Endothelial cell of umbilical vein (primary cell): ENCODE measurements around the gene WDTC1. TPM values are rescaled to one million over a fixed set of nuclear protein-coding genes. Genes with fewer than 3 reads are reported as not detected.

Experiments
- BruUV-seq: library from RNA; stranded (reverse); fragments of 400-500 nt; replicated peaks from 2 replicates; lab custom pipeline; 2021; lab: Mats Ljungman, UMichigan
- CTCF ChIA-PET: fragments of 300-600, 350-600 bp; sonication (Branson Sonifier 250); formaldehyde crosslinking; loops from one replicate; lab custom pipeline; 2021; ENCODE audit warnings: antibody characterized with exemption, inconsistent platforms; lab: Charles Lee
- POLR2A ChIA-PET: fragments of 300-600, 350-600 bp; sonication (Branson Sonifier 250); formaldehyde crosslinking; loops from one replicate; lab custom pipeline; 2021; ENCODE audit warnings: antibody characterized with exemption, inconsistent platforms; lab: Charles Lee
- DNase-seq: peaks from one replicate; pipeline ENCODE4 v3.0.0-alpha.2; 2011; ENCODE audit warnings: low read depth, low spot score
- FAIRE-seq: peaks from 2 replicates; lab custom pipeline; 2011; peaks lifted over from hg19 to GRCh38; lab: Jason Lieb, UNC
- H2AFZ ChIP-seq: 2 replicates; pipeline ENCODE4 v1.6.0; 2012; ENCODE audit warnings: low read depth, low read length, control low read depth, inconsistent platforms
- H3K27ac ChIP-seq: 2 replicates; pipeline ENCODE4 v1.5.1; 2011; ENCODE audit warnings: low read depth, mild to moderate bottlenecking, control low read depth, low read length, moderate library complexity; ENCODE audit not compliant: insufficient read depth
- H3K27me3 ChIP-seq, 2 experiments: 2 replicates each; pipeline versions ENCODE4 v1.6.0 to v1.6.1; 2011; ENCODE audit warnings: low read length in 2 of 2, mixed read lengths in 1 of 2; ENCODE audit not compliant: control insufficient read depth in 2 of 2, insufficient read depth in 2 of 2
- H3K36me3 ChIP-seq, 2 experiments: 2 replicates in 1 of 2; 3 replicates in 1 of 2; pipeline ENCODE4 v1.5.1; 2011; ENCODE audit warnings: low read length in 2 of 2, mild to moderate bottlenecking in 1 of 2, moderate library complexity in 1 of 2; ENCODE audit not compliant: control insufficient read depth in 2 of 2, insufficient read depth in 2 of 2; ENCODE audit errors: extremely low read depth in 1 of 2
- H3K4me1 ChIP-seq: 3 replicates; pipeline ENCODE4 v1.5.1; 2011; ENCODE audit warnings: mild to moderate bottlenecking, low read length; ENCODE audit not compliant: control insufficient read depth, insufficient read depth; ENCODE audit errors: extremely low read depth
- H3K4me2 ChIP-seq: 2 replicates; pipeline ENCODE4 v1.6.1; 2011; ENCODE audit warnings: low read length, control low read depth, mixed read lengths; ENCODE audit not compliant: insufficient read depth
- H3K4me3 ChIP-seq, 3 experiments: fragments of 200-600 bp in 1 of 3; sonication (generic), shearing (Covaris generic) in 1 of 3; replicated peaks in 1 of 3; 2 replicates each; pipeline ENCODE4 v1.5.1; 2011 to 2016; ENCODE audit warnings: control low read depth in 3 of 3, low read length in 3 of 3, mild to moderate bottlenecking in 2 of 3, inconsistent platforms in 1 of 3, low read depth in 1 of 3, moderate library complexity in 1 of 3; ENCODE audit not compliant: insufficient read depth in 1 of 3
- H3K79me2 ChIP-seq: 2 replicates; pipeline ENCODE4 v1.6.0; 2012; ENCODE audit warnings: low read length, inconsistent platforms; ENCODE audit not compliant: control insufficient read depth, insufficient read depth
- H3K9ac ChIP-seq: replicated peaks from 2 replicates; pipeline ENCODE3; 2011; ENCODE audit warnings: low read length, control low read depth; ENCODE audit not compliant: insufficient read depth; ENCODE audit errors: extremely low read depth
- H3K9me1 ChIP-seq: replicated peaks from 3 replicates; pipeline ENCODE4 v1.6.0; 2011; ENCODE audit warnings: mild to moderate bottlenecking, low read length; ENCODE audit not compliant: control insufficient read depth, insufficient read depth; ENCODE audit errors: extremely low read depth
- H3K9me3 ChIP-seq: replicated peaks from 2 replicates; pipeline ENCODE4 v1.5.1; 2012; ENCODE audit warnings: low read length, inconsistent platforms; ENCODE audit not compliant: control insufficient read depth, insufficient read depth
- H4K20me1 ChIP-seq: replicated peaks from 2 replicates; pipeline ENCODE3; 2011; ENCODE audit warnings: mild to moderate bottlenecking, low read length; ENCODE audit not compliant: control insufficient read depth, insufficient read depth; ENCODE audit errors: extremely low read depth
- CTCF ChIP-seq, 2 donors: IDR thresholded peaks; 1 replicate in 1 of 2; 2 replicates in 1 of 2; pipeline ENCODE4 v1.5.1; 2011; ENCODE audit warnings: low read length in 2 of 2, mild to moderate bottlenecking in 2 of 2, moderate library complexity in 2 of 2, control low read depth in 1 of 2, inconsistent platforms in 1 of 2, low read depth in 1 of 2; ENCODE audit not compliant: insufficient read depth in 1 of 2; ENCODE audit errors: extremely low read depth in 1 of 2
- EZH2 ChIP-seq: IDR thresholded peaks from 2 replicates; pipeline ENCODE4 v1.6.1; 2012; ENCODE audit warnings: borderline replicate concordance, low read depth, mild to moderate bottlenecking, moderate library complexity, low read length, inconsistent platforms; ENCODE audit not compliant: severe bottlenecking
- GATA2 ChIP-seq: IDR thresholded peaks from 2 replicates; pipeline ENCODE4 v1.7.0; 2011; ENCODE audit warnings: low read depth, mild to moderate bottlenecking, moderate library complexity, mixed read lengths, low read length; ENCODE audit not compliant: insufficient read length, insufficient read depth
- MAX ChIP-seq: IDR thresholded peaks from 2 replicates; pipeline ENCODE4 v1.6.1; 2011; ENCODE audit not compliant: insufficient read depth, insufficient read length
- MYC ChIP-seq: IDR thresholded peaks from one replicate; pipeline ENCODE4 v1.6.1; 2011; ENCODE audit warnings: mild to moderate bottlenecking, low read depth, low read length
- POLR2A ChIP-seq: IDR thresholded peaks from 2 replicates; pipeline ENCODE4 v1.6.1; 2012; ENCODE audit warnings: low read depth, mild to moderate bottlenecking, control low read depth, low read length
- POLR2AphosphoS5 ChIP-seq: IDR thresholded peaks from 2 replicates; pipeline ENCODE4 v1.6.1; 2012; ENCODE audit warnings: low read depth, mild to moderate bottlenecking, control low read depth, low read length, moderate library complexity; ENCODE audit not compliant: insufficient read depth
- dilution Hi-C: fragments of 300-500 bp; cut with MboI; formaldehyde crosslinking; loops from one replicate; pipeline ENCODE4 v1.15.0; 2019; ENCODE audit warnings: low sequenced_read_pairs; ENCODE audit not compliant: extremely low pct_ligation_motif_present
- intact Hi-C: fragments of 100-400 bp; cut with micrococcal nuclease; formaldehyde crosslinking; loops from one replicate; pipeline ENCODE4 v1.10.0; 2022
- polyA plus RNA-seq, 4 experiments: library from polyadenylated mRNA; depleted of rRNA in 3 of 4; stranded (reverse) in 3 of 4; unstranded in 1 of 4; fragments of >200 nt; gene quantifications; 2 replicates each; pipeline versions ENCODE4 v1.2.1 to v1.2.3, GENCODE V29; 2011 to 2012; ENCODE audit warnings: missing spikeins in 1 of 4
- total RNA-seq: library from RNA; stranded (reverse); gene quantifications from 2 replicates; pipeline ENCODE4 v1.2.3, GENCODE V29; 2021

The WDTC1 gene
- total and polyA plus RNA-seq, 2 donors (not counting 3 experiments of a cell fraction or from before 2014, with no cell fraction given), result 15.4 to 27.6 TPM

GRCh38 chr1:27330786-27331185, 96.4 kb downstream of the WDTC1 start:
- no peak for DNase-seq
- Histone ChIP-seq H3K4me2 (no peak overlapping the region), H4K20me1 (peaks cover 2% of the 10 kb centered on the region), H2AFZ (no peak overlapping the region), H3K27me3 (no peaks in the 10 kb centered on the region), H3K9me3 (no peaks in the 10 kb centered on the region), H3K9ac (no peak overlapping the region), H3K27ac (no peak overlapping the region), H3K36me3 (peaks cover 4 to 39% of the 10 kb centered on the region in 2 experiments), H3K79me2 (peaks cover 36% of the 10 kb centered on the region), H3K4me1 (no peaks in the 10 kb centered on the region), H3K9me1 (no peaks in the 10 kb centered on the region), H3K4me3 (no peak overlapping the region)
- ChIA-PET POLR2A (no interaction called here), CTCF (no interaction called here)
- no peak for TF ChIP-seq MAX
- dilution Hi-C loops, result no loop called here
- no TSS peak for BruUV-seq
- FAIRE-seq, result no peak
- intact Hi-C loops, result no loop called here

- TF ChIP-seq POLR2A (no peak), EZH2 (no peak), MYC (no peak), GATA2 (no peak), MAX (no peak), CTCF (IDR thresholded peaks at IDR 0.05; ENCODE audit: extremely low read depth in 1 of 2, insufficient read depth in 1 of 2, low read depth in 1 of 2, low read length in 2 of 2) (no peak), POLR2AphosphoS5 (no peak)
- CTCF ChIA-PET, result interaction anchor here (2.4 to 2.5 kb wide), 2 partner anchors 37 to 55 kb away, joined by 20 to 57 read pairs; partner anchors contain the start of gene MAP3K6
- POLR2A ChIA-PET, result no interaction called here
- Histone ChIP-seq H3K4me2 (no peak overlapping the region), H3K9me1 (no peaks in the 10 kb centered on the region), H4K20me1 (peaks cover 2% of the 10 kb centered on the region), H3K27me3 (no peaks in the 10 kb centered on the region), H3K4me3 (no peak overlapping the region), H3K9me3 (no peaks in the 10 kb centered on the region), H3K27ac (no peak overlapping the region), H3K36me3 (peaks cover 5 to 45% of the 10 kb centered on the region in 2 experiments), H3K4me1 (no peaks in the 10 kb centered on the region), H3K79me2 (peaks cover 30% of the 10 kb centered on the region), H2AFZ (no peak overlapping the region), H3K9ac (no peak overlapping the region)
- FAIRE-seq (no peak), DNase-seq (no peak)
- BruUV-seq, result no TSS peak
- dilution Hi-C loops, result no loop called here
- intact Hi-C loops, result no loop called here
Observed at GRCh38 chr1:27331426-27331825, 97.0 kb downstream of the WDTC1 start.
